HUES6 (cell line): ENCODE measurements around the gene ZNF532.
A peak's percentile ranks its signal among the peaks of the same experiment; 100 is the strongest.

ENCODE experiments used
- H3K27ac ChIP-seq: 2 replicates; pipeline ENCODE4 v1.7.0; 2013; ENCODE audit warnings: low read depth, mild to moderate bottlenecking, low read length, inconsistent platforms
- H3K27me3 ChIP-seq: 2 replicates; pipeline ENCODE4 v1.6.1; 2013; ENCODE audit warnings: low read length; ENCODE audit not compliant: control insufficient read depth, insufficient read depth
- H3K36me3 ChIP-seq: 2 replicates; pipeline ENCODE4 v1.6.1; 2013; ENCODE audit warnings: low read length; ENCODE audit not compliant: control insufficient read depth, insufficient read depth
- H3K4me1 ChIP-seq: 2 replicates; pipeline ENCODE4 v1.6.1; 2013; ENCODE audit warnings: low read length; ENCODE audit not compliant: control insufficient read depth, insufficient read depth
- H3K4me3 ChIP-seq: 2 replicates; pipeline ENCODE4 v1.5.1; 2013; ENCODE audit warnings: low read depth, low read length
- H3K9ac ChIP-seq: one replicate; pipeline ENCODE4 v1.6.1; 2013; ENCODE audit warnings: mild to moderate bottlenecking, low read length
- H3K9me3 ChIP-seq: 2 replicates; pipeline ENCODE4 v1.6.1; 2013; ENCODE audit warnings: low read depth, low read length; ENCODE audit not compliant: control insufficient read depth, insufficient read depth

The ZNF532 gene

DNA sequence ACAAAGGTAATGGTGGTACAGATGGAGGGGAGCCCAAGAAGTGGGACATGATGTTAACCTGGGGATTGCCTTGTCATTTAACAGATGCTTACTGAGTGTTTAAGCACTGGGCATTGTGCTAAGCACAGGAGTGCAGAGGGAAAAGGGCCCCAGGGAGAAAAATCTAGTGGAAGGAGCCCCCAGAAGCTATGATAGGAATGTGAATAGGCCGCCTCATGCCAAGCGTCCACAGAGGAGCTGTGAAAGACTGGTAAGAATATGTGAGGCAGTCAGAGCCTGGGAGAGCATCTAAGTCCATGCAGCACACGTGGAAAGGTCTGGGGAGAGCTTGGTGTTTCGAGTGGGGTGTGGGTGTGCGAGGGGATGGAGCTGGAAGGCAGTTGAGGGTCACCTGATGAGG, 5.5 kb downstream of the ZNF532 start:
- Histone ChIP-seq H3K9me3 (peaks cover 8% of the 10 kb centered on the region), H3K27me3 (no peaks in the 10 kb centered on the region), H3K9ac (peak overlapping the region; percentile 24), H3K4me1 (peaks cover 43% of the 10 kb centered on the region), H3K27ac (0 out of 2 replicates have a peak overlapping the region, but pooled peaks have one; percentile 18), H3K36me3 (peaks cover 97% of the 10 kb centered on the region), H3K4me3 (no peak overlapping the region)

DNA sequence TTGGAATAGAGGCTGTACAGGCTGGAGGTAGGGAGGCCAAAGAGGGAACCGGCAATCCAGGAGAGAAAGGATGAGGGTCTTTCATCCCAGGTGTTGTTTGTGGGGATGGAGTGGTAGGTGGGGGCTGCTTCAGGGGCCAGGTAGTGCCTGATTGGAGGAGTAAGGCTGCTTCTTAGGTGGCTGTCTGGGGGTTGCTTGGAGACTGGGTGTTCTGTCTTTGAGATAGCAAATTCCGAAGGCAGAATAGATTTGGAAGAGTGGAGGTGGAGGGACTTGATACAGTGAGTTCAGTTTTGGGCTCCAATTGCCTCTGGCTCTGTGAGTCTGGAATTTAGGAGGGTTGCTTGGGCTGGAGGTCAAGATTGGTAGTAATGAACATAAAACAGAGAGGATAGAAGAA, 5.9 kb downstream of the ZNF532 start:
- H3K27me3 ChIP-seq = no peaks in the 10 kb centered on the region
- no peak overlapping the region for H3K9ac ChIP-seq
- peaks cover 8% of the 10 kb centered on the region for H3K9me3 ChIP-seq
- H3K4me1 ChIP-seq = peaks cover 38% of the 10 kb centered on the region
- peaks cover 97% of the 10 kb centered on the region for H3K36me3 ChIP-seq
- H3K4me3 ChIP-seq = no peak overlapping the region
- 0 out of 2 replicates have a peak overlapping the region, but pooled peaks have one; percentile 18 for H3K27ac ChIP-seq

DNA sequence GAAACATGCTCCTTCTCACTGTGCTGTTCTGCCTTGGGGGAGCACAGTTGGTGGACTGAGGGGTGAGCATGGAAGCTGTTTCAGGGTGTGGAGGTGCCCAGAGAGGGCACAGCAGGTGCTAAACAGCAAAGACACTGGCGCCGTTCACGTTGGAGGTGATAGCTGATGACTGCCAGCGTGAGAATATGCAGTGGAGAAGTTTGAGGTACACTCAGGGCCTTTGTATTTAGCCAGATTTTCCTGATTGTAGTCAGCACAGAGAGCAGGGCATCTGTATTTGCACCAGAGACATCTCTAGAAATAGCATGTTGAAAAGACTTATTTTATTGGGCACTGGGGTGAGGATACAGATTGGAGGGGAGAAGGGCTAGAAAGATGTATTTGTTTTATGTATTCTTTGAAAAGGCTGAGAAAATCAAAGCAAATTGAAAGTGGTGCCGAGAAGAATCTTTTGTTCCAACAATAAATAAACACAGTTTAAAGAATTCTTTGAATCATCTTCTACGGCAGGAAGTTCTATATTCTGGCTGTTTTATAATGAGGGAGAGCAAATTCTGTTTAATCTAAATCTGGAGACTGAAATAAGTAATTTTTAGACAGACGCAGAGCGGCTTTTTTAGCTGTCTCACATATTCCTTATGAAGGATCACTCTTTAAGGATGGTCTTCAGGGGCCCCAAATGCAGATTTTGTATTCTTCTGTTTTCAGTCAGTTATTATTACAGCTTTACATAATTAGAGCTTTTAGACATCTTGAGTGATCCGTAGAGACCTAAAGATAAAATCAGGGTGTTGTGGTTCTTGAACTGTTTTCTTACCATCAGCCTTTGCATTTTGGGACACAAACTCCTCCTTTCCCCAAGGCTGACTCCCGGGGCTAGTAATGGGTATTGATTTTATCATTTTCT, 7.1 kb downstream of the ZNF532 start:
- no peak overlapping the region for H3K4me3 ChIP-seq
- H3K27ac ChIP-seq = no peak overlapping the region
- no peaks in the 10 kb centered on the region for H3K27me3 ChIP-seq
- H3K4me1 ChIP-seq = peaks cover 26% of the 10 kb centered on the region
- no peak overlapping the region for H3K9ac ChIP-seq
- peaks cover 8% of the 10 kb centered on the region for H3K9me3 ChIP-seq
- H3K36me3 ChIP-seq = peaks cover 95% of the 10 kb centered on the region

DNA sequence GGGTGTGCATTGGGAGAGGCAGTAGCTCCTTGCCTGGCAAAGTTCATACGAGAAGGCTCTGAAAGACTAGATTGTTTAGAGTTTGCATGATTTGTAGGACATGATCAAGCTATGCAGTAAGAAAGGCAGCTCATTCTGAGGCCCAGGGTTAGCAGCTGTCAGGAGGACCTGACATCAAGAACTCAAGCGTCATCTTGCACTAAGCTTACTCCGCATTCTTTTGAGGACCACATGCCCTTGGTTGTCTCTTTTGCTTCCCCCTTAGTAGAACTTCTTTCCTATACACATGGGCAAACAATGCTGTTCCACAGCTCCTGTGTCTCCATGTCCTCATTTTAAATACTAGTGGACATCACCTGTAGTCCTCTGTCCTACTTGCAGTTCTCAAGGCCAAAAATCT, 14.0 kb downstream of the ZNF532 start:
- peaks cover 10% of the 10 kb centered on the region; the same call in 1 of the 2 replicates for H3K4me1 ChIP-seq
- H3K4me3 ChIP-seq = no peak overlapping the region
- H3K9me3 ChIP-seq = no peaks in the 10 kb centered on the region
- no peaks in the 10 kb centered on the region for H3K27me3 ChIP-seq
- H3K9ac ChIP-seq = no peak overlapping the region
- no peak overlapping the region for H3K27ac ChIP-seq
- peaks cover 92% of the 10 kb centered on the region for H3K36me3 ChIP-seq

DNA sequence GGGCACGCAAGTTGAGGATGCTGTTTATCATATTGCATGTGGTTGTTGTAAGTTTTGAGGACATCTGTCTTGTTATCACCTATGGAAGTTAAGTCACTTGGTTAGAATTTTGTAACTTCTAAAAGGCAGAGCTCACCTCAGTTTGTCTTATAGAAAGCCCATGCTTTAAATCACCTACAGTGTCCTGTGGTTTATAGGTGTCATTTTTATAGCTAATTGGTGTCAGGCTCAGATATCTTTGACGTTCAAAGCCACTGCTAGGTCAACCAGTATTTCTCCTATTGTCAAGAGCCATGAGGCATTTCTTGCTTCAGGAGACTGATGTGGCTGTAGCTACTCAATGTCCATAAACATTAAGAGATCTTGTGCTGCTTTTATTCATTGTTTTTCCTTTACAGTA, 16.8 kb downstream of the ZNF532 start:
- Histone ChIP-seq H3K4me3 (no peak overlapping the region), H3K4me1 (peaks cover 10% of the 10 kb centered on the region; the same call in 1 of the 2 replicates), H3K9me3 (no peaks in the 10 kb centered on the region), H3K27me3 (no peaks in the 10 kb centered on the region), H3K9ac (no peak overlapping the region), H3K36me3 (peaks cover 92% of the 10 kb centered on the region), H3K27ac (no peak overlapping the region)

DNA sequence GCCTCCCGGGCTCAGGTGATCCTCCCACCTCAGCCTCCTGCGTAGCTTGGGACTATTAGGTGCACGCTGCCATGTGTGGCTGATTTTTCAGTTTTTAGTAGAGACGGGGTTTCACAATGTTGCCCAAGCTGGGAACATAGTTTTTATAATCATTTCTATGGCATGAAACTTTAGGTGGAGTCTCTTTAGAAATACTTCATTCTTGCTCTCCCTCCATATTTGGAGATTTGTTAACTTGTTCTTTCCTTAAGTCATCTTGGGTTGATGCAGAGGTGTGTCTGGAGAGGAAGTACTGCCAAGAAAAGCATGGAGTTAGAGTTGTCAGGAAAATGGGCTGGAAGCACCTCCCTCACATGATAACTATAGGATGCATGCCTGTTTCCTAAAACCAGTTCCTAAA, 17.4 kb downstream of the ZNF532 start:
- Histone ChIP-seq H3K9me3 (no peaks in the 10 kb centered on the region), H3K36me3 (peaks cover 92% of the 10 kb centered on the region), H3K4me3 (no peak overlapping the region), H3K4me1 (peaks cover 10% of the 10 kb centered on the region; the same call in 1 of the 2 replicates), H3K27me3 (no peaks in the 10 kb centered on the region), H3K27ac (no peak overlapping the region), H3K9ac (no peak overlapping the region)

DNA sequence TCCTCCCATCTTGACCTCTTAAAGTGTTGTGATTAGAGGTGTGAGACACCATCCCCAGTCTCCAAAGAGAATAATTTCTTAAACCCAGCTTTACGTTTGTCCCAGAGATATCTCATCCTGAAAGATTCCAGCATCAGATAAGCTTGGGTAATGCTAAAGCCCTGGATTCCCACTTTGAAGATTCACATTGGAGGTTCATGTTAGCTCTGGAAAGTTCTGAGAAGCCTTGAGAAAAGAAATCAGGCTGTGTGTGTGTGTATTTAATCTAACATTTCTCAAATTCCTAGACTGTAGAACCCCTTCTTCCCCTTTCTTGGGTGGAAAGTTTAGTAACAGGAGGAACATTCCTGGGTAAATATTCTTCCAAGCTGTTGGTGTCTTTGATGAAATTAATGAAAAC, 18.0 kb downstream of the ZNF532 start:
- peaks cover 92% of the 10 kb centered on the region for H3K36me3 ChIP-seq
- H3K9ac ChIP-seq = no peak overlapping the region
- H3K27me3 ChIP-seq = no peaks in the 10 kb centered on the region
- H3K27ac ChIP-seq = no peak overlapping the region
- no peak overlapping the region for H3K4me3 ChIP-seq
- H3K4me1 ChIP-seq = peaks cover 10% of the 10 kb centered on the region; the same call in 1 of the 2 replicates
- no peaks in the 10 kb centered on the region for H3K9me3 ChIP-seq

DNA sequence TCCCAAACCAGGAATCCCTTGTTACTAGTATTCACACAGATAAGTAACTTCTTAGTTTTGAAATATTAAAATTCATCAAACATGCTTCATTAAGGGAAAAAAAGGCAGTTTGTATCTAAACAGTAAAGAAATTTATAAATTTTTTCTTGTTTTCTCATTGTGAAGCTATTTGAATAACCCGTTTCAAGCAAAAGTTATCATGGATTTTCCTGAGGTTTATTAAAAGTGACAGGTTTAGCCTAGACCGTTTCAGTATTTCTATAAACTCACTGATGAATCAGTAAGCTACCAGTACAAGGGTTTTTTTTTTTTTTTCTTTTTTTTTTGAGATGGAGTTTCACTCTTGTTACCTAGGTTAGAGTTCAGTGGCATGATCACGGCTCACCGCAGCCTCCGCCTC, 20.0 kb downstream of the ZNF532 start:
- H3K4me3 ChIP-seq = no peak overlapping the region
- H3K27me3 ChIP-seq = no peaks in the 10 kb centered on the region
- peaks cover 88% of the 10 kb centered on the region for H3K36me3 ChIP-seq
- no peaks in the 10 kb centered on the region for H3K9me3 ChIP-seq
- no peak overlapping the region for H3K27ac ChIP-seq
- H3K9ac ChIP-seq = no peak overlapping the region
- H3K4me1 ChIP-seq = peaks cover 10% of the 10 kb centered on the region; the same call in 1 of the 2 replicates

DNA sequence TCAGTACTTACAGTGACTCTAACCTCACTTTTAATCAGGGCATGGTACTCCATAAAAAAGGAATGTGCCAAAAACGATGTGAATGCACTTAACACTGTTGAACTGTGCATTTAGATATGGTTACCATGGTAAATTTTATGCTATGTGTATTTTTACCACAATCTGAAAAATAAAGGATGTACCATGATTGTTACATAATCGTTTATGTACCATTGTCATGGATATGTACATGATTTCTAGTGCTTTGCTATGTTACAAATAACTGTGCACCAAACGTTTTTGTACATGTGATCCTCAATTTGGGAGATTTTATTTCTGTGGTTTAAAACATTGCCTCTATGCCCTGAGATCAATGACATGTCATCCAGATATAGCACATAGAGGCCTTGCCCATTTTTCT, 21.8 kb downstream of the ZNF532 start:
- no peak overlapping the region for H3K9ac ChIP-seq
- H3K27ac ChIP-seq = no peak overlapping the region
- peaks cover 8% of the 10 kb centered on the region; the same call in 1 of the 2 replicates for H3K4me1 ChIP-seq
- H3K36me3 ChIP-seq = peaks cover 80% of the 10 kb centered on the region
- no peaks in the 10 kb centered on the region for H3K9me3 ChIP-seq
- no peaks in the 10 kb centered on the region for H3K27me3 ChIP-seq
- no peak overlapping the region for H3K4me3 ChIP-seq

DNA sequence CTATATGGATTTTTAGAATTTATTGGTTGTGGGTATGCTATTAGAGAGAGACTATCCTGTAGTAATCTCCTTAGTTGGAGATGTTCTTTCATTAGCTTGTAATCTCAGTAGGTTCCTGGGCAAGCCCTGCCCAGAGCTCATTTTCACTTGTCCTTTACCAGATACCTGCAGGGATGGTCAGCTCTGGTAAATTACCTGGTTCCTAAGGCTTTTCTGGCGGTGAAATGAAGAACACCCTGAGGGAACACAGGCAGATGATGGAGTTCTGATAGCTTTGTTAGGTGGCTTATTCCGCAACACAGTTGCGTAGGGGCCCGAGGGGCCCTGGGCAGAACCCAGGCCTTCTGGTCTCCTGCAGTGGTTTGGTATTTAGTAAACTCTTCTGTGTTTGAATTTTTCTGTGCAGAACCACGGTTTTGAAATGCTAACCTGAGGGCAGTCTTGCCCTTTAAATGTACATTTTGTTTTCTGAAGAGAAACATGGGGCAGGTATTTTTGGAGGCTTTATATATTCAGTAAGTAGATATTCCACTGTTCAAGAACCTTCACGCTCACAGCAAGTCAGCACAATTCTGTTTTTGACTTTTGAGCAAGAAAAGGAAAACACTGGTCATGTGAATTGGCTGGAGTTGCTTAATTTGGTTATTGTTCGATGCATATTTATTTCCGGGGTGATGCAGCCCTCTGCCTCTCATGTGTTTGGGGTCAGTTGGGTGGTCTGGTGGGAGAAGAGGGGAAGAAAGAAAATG, 22.4 kb downstream of the ZNF532 start:
- peaks cover 9% of the 10 kb centered on the region; the same call in 1 of the 2 replicates for H3K4me1 ChIP-seq
- H3K9me3 ChIP-seq = no peaks in the 10 kb centered on the region
- H3K27me3 ChIP-seq = no peaks in the 10 kb centered on the region
- peaks cover 78% of the 10 kb centered on the region for H3K36me3 ChIP-seq
- no peak overlapping the region for H3K4me3 ChIP-seq
- no peak overlapping the region for H3K9ac ChIP-seq
- no peak overlapping the region for H3K27ac ChIP-seq

DNA sequence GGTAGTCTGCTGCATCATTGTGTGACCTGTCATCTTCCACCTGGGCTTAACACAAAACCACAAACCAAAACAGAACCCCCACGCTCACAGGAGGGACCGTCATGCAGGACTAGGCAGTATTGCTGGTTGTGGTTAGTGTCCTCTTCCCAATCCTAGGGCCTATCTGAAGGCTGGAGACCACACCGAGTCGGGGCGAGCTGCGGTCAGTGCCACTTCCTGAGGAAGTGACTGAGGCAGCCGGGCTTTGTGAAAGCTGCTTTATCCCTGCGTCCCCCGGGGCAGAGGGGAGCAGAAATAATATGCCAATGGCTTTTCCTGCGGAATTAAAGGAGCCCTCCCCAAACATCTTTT, 22.9 kb downstream of the ZNF532 start:
- Histone ChIP-seq H3K4me3 (no peak overlapping the region), H3K4me1 (peaks cover 11% of the 10 kb centered on the region), H3K9me3 (no peaks in the 10 kb centered on the region), H3K9ac (no peak overlapping the region), H3K36me3 (peaks cover 75% of the 10 kb centered on the region), H3K27me3 (no peaks in the 10 kb centered on the region), H3K27ac (no peak overlapping the region)
